ENCODE measurements around the gene TRIM61.

Gene TRIM61

GRCh38 chr4:165013691-165014090, 36.2 kb upstream of the TRIM61 start:
- Histone ChIP-seq H3K9ac (ENCODE audit: low read depth, low read length) (no peak overlapping the region), H3K4me3 (ENCODE audit: low read depth in 1 of 2, low read length in 2 of 2) (no peak overlapping the region), H4K20me1 (ENCODE audit: insufficient read depth, low read length) (no peaks in the 10 kb centered on the region), H3K4me2 (ENCODE audit: insufficient read depth, low read length) (no peak overlapping the region), H3K79me2 (ENCODE audit: insufficient read depth, low read length) (no peaks in the 10 kb centered on the region), H3K4me1 (ENCODE audit: insufficient read depth, low read length) (no peaks in the 10 kb centered on the region), H3K36me3 (ENCODE audit: insufficient read depth, low read length) (no peaks in the 10 kb centered on the region), H3K27ac (ENCODE audit: low read length) (no peak overlapping the region), H2AFZ (ENCODE audit: low read depth, low read length) (no peak overlapping the region), H3K27me3 (ENCODE audit: insufficient read depth, low read length, poor library complexity) (no peaks in the 10 kb centered on the region), H3K9me3 (ENCODE audit: insufficient read depth, low read length, severe bottlenecking) (no peaks in the 10 kb centered on the region)
- TF ChIP-seq EZH2 (IDR thresholded peaks at IDR 0.05; ENCODE audit: borderline replicate concordance, low read depth, low read length, severe bottlenecking): no peak
- TF ChIP-seq, protein P1, sequence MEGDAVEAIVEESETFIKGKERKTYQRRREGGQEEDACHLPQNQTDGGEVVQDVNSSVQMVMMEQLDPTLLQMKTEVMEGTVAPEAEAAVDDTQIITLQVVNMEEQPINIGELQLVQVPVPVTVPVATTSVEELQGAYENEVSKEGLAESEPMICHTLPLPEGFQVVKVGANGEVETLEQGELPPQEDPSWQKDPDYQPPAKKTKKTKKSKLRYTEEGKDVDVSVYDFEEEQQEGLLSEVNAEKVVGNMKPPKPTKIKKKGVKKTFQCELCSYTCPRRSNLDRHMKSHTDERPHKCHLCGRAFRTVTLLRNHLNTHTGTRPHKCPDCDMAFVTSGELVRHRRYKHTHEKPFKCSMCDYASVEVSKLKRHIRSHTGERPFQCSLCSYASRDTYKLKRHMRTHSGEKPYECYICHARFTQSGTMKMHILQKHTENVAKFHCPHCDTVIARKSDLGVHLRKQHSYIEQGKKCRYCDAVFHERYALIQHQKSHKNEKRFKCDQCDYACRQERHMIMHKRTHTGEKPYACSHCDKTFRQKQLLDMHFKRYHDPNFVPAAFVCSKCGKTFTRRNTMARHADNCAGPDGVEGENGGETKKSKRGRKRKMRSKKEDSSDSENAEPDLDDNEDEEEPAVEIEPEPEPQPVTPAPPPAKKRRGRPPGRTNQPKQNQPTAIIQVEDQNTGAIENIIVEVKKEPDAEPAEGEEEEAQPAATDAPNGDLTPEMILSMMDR (IDR thresholded peaks at IDR 0.05; ENCODE audit: borderline replicate concordance, extremely low read depth, low read length, poor library complexity, severe bottlenecking): no peak
- ATAC-seq (ENCODE audit: insufficient read depth, low read depth) (no peak), DNase-seq (no peak)

DNA sequence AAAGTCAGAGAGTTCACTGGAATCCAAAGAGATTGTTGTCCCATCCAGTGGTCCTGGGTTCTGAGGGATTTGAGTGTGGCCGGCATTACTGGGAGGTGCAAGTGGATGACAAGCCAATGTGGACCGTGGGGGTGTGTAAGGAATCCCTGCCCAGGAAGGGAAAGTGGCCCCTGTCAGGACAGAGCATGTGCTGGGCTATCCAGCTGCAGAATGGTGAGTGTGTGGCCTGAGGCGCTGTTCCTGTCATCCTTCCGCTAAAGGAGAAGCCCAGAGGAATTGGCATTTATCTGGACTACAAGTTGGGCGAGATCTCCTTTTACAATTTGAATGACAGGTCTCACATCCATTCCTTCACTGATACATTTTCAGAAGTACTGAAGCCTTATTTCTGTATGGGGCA, 33.9 kb upstream of the TRIM61 start:
- Histone ChIP-seq H4K20me1 (ENCODE audit: insufficient read depth, low read length) (no peaks in the 10 kb centered on the region), H3K27ac (ENCODE audit: low read length) (no peak overlapping the region), H3K9me3 (ENCODE audit: insufficient read depth, low read length, severe bottlenecking) (no peaks in the 10 kb centered on the region), H3K9ac (ENCODE audit: low read depth, low read length) (no peak overlapping the region), H3K4me2 (ENCODE audit: insufficient read depth, low read length) (no peak overlapping the region), H3K4me3 (ENCODE audit: low read depth in 1 of 2, low read length in 2 of 2) (no peak overlapping the region), H3K36me3 (ENCODE audit: insufficient read depth, low read length) (no peaks in the 10 kb centered on the region), H3K27me3 (ENCODE audit: insufficient read depth, low read length, poor library complexity) (no peaks in the 10 kb centered on the region), H2AFZ (ENCODE audit: low read depth, low read length) (no peak overlapping the region), H3K79me2 (ENCODE audit: insufficient read depth, low read length) (no peaks in the 10 kb centered on the region), H3K4me1 (ENCODE audit: insufficient read depth, low read length) (no peaks in the 10 kb centered on the region)
- DNase-seq (no peak), ATAC-seq (ENCODE audit: insufficient read depth, low read depth) (no peak)
- TF ChIP-seq, protein P1 (IDR thresholded peaks at IDR 0.05; ENCODE audit: borderline replicate concordance, extremely low read depth, low read length, poor library complexity, severe bottlenecking): no peak
- no peak for TF ChIP-seq EZH2 (IDR thresholded peaks at IDR 0.05; ENCODE audit: borderline replicate concordance, low read depth, low read length, severe bottlenecking)

DNA sequence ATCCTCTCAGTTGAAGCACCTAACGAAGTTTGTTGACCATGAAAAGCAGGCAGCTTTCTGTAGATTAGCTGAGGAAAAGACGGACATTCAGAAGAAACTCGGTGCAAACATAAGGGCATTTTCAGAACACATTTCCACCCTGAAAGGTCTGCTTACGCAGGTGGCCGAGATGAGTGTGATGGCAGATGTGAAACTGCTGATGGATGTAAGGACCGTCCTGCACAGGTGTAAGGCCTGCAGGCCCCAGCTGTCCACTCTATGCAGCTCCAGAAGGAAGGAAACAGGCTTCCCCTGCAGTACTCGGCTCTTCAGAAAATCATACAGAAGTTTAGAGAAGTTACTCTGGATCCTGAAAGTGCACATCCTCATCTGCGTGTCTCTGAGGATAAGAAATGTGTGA, 33.5 kb upstream of the TRIM61 start:
- Histone ChIP-seq H3K79me2 (ENCODE audit: insufficient read depth, low read length) (no peaks in the 10 kb centered on the region), H3K4me1 (ENCODE audit: insufficient read depth, low read length) (no peaks in the 10 kb centered on the region), H3K4me2 (ENCODE audit: insufficient read depth, low read length) (no peak overlapping the region), H3K9ac (ENCODE audit: low read depth, low read length) (no peak overlapping the region), H3K27me3 (ENCODE audit: insufficient read depth, low read length, poor library complexity) (no peaks in the 10 kb centered on the region), H2AFZ (ENCODE audit: low read depth, low read length) (no peak overlapping the region), H3K27ac (ENCODE audit: low read length) (no peak overlapping the region), H3K9me3 (ENCODE audit: insufficient read depth, low read length, severe bottlenecking) (no peaks in the 10 kb centered on the region), H3K36me3 (ENCODE audit: insufficient read depth, low read length) (no peaks in the 10 kb centered on the region), H3K4me3 (ENCODE audit: low read depth in 1 of 2, low read length in 2 of 2) (no peak overlapping the region), H4K20me1 (ENCODE audit: insufficient read depth, low read length) (no peaks in the 10 kb centered on the region)
- ATAC-seq (ENCODE audit: insufficient read depth, low read depth) (no peak), DNase-seq (no peak)
- no peak for TF ChIP-seq EZH2 (IDR thresholded peaks at IDR 0.05; ENCODE audit: borderline replicate concordance, low read depth, low read length, severe bottlenecking)
- TF ChIP-seq, protein P1 (IDR thresholded peaks at IDR 0.05; ENCODE audit: borderline replicate concordance, extremely low read depth, low read length, poor library complexity, severe bottlenecking): no peak

GRCh38 chr4:165010487-165010886, 33.0 kb upstream of the TRIM61 start:
- Histone ChIP-seq H3K9me3 (ENCODE audit: insufficient read depth, low read length, severe bottlenecking) (no peaks in the 10 kb centered on the region), H3K4me2 (ENCODE audit: insufficient read depth, low read length) (no peak overlapping the region), H3K9ac (ENCODE audit: low read depth, low read length) (no peak overlapping the region), H2AFZ (ENCODE audit: low read depth, low read length) (no peak overlapping the region), H4K20me1 (ENCODE audit: insufficient read depth, low read length) (no peaks in the 10 kb centered on the region), H3K4me3 (ENCODE audit: low read depth in 1 of 2, low read length in 2 of 2) (no peak overlapping the region), H3K79me2 (ENCODE audit: insufficient read depth, low read length) (no peaks in the 10 kb centered on the region), H3K27me3 (ENCODE audit: insufficient read depth, low read length, poor library complexity) (no peaks in the 10 kb centered on the region), H3K4me1 (ENCODE audit: insufficient read depth, low read length) (no peaks in the 10 kb centered on the region), H3K27ac (ENCODE audit: low read length) (no peak overlapping the region), H3K36me3 (ENCODE audit: insufficient read depth, low read length) (no peaks in the 10 kb centered on the region)
- ATAC-seq (ENCODE audit: insufficient read depth, low read depth) (no peak), DNase-seq (no peak)
- no peak for TF ChIP-seq EZH2 (IDR thresholded peaks at IDR 0.05; ENCODE audit: borderline replicate concordance, low read depth, low read length, severe bottlenecking)
- TF ChIP-seq, protein P1 (IDR thresholded peaks at IDR 0.05; ENCODE audit: borderline replicate concordance, extremely low read depth, low read length, poor library complexity, severe bottlenecking): no peak
